ENCODE data around the gene IGLON5.

Gene IGLON5

DNA sequence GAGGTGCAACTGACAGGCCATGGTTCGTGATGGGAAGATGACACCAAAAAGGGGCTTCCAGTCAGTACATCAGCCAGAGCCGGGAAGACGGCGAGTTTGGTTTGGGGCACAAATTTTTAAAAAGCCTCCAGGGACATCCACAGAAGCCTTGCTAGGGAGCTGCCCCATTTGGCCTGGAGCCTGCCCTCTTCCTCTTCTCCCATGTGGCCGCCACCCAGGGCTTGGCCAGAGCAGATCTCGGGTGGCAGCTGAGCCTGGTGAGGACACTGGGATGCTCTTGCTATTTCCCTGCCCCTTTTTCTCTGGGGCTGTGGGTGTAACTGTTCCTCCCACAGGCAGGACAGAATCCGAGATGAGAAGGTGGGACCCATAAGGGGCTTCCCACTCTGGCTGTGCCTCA lies 46.5 kb downstream of the IGLON5 start:
- Histone ChIP-seq H3K9ac (ENCODE audit: low read length) (no peak overlapping the region), H3K4me3 (ENCODE audit: low read length) (no peak overlapping the region), H3K9me3 (ENCODE audit: control insufficient read depth, low read depth, low read length) (no peaks in the 10 kb centered on the region), H3K27me3 (ENCODE audit: control insufficient read depth, insufficient read depth, low read length) (no peaks in the 10 kb centered on the region), H3K27ac (ENCODE audit: low read length) (no peak overlapping the region), H3K36me3 (ENCODE audit: control insufficient read depth, low read depth, low read length) (no peaks in the 10 kb centered on the region), H3K4me1 (ENCODE audit: control insufficient read depth, low read depth, low read length) (peaks cover 11% of the 10 kb centered on the region)

- Histone ChIP-seq H3K4me3 (ENCODE audit: low read length) (no peak overlapping the region), H3K27me3 (ENCODE audit: control insufficient read depth, insufficient read depth, low read length) (no peaks in the 10 kb centered on the region), H3K4me1 (ENCODE audit: control insufficient read depth, low read depth, low read length) (peaks cover 7% of the 10 kb centered on the region), H3K9ac (ENCODE audit: low read length) (no peak overlapping the region), H3K9me3 (ENCODE audit: control insufficient read depth, low read depth, low read length) (no peaks in the 10 kb centered on the region), H3K36me3 (ENCODE audit: control insufficient read depth, low read depth, low read length) (no peaks in the 10 kb centered on the region), H3K27ac (ENCODE audit: low read length) (no peak overlapping the region)
These were observed 47.9 kb downstream of the IGLON5 start for GRCh38 chr19:51359294-51359693.

DNA sequence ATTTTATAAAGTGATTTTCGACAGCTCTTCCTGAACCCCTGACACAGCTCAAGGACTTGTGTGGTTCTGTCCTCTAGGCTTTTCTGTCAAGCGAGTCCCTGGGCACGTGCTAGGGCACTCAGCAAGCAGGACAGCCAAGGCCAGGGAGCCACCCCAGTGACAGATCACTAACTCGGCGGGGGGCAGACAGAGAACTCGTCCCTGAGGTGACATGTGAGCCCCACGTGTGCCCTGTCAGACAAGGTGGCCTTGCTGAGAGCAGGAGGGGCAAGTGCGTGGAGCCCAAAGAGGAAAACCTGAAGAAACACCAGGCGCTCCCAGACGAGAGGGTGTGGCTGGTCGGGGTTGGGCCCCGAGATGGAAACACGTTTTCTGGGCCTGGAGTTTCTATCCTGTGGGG lies 49.8 kb downstream of the IGLON5 start:
- Histone ChIP-seq H3K4me1 (ENCODE audit: control insufficient read depth, low read depth, low read length) (peaks cover 7% of the 10 kb centered on the region), H3K9me3 (ENCODE audit: control insufficient read depth, low read depth, low read length) (no peaks in the 10 kb centered on the region), H3K9ac (ENCODE audit: low read length) (no peak overlapping the region)

GRCh38 chr19:51364200-51365106 lies 53.0 kb downstream of the IGLON5 start:
- H3K27me3 ChIP-seq (ENCODE audit: control insufficient read depth, insufficient read depth, low read length): no peaks in the 10 kb centered on the region
- H3K9ac ChIP-seq (ENCODE audit: low read length): no peak overlapping the region
- H3K4me3 ChIP-seq (ENCODE audit: low read length): no peak overlapping the region
- H3K4me1 ChIP-seq (ENCODE audit: control insufficient read depth, low read depth, low read length): peaks cover 13% of the 10 kb centered on the region
- H3K27ac ChIP-seq (ENCODE audit: low read length): no peak overlapping the region
- no peaks in the 10 kb centered on the region for H3K9me3 ChIP-seq (ENCODE audit: control insufficient read depth, low read depth, low read length)
- H3K36me3 ChIP-seq (ENCODE audit: control insufficient read depth, low read depth, low read length): no peaks in the 10 kb centered on the region

More for the DNA sequence above, 49.8 kb downstream of the IGLON5 start:
- no peak overlapping the region for H3K4me3 ChIP-seq (ENCODE audit: low read length)
- no peaks in the 10 kb centered on the region for H3K27me3 ChIP-seq (ENCODE audit: control insufficient read depth, insufficient read depth, low read length)
- no peaks in the 10 kb centered on the region for H3K36me3 ChIP-seq (ENCODE audit: control insufficient read depth, low read depth, low read length)
- H3K27ac ChIP-seq (ENCODE audit: low read length): no peak overlapping the region

GRCh38 chr19:51365211-51365964 lies 53.9 kb downstream of the IGLON5 start:
- Histone ChIP-seq H3K27ac (ENCODE audit: low read length) (no peak overlapping the region), H3K4me1 (ENCODE audit: control insufficient read depth, low read depth, low read length) (peaks cover 13% of the 10 kb centered on the region), H3K9ac (ENCODE audit: low read length) (peak overlapping the region; percentile 34), H3K36me3 (ENCODE audit: control insufficient read depth, low read depth, low read length) (no peaks in the 10 kb centered on the region), H3K27me3 (ENCODE audit: control insufficient read depth, insufficient read depth, low read length) (no peaks in the 10 kb centered on the region), H3K9me3 (ENCODE audit: control insufficient read depth, low read depth, low read length) (no peaks in the 10 kb centered on the region), H3K4me3 (ENCODE audit: low read length) (peak overlapping the region; percentile 82)

- no peaks in the 10 kb centered on the region for H3K36me3 ChIP-seq (ENCODE audit: control insufficient read depth, low read depth, low read length)
- peaks cover 13% of the 10 kb centered on the region for H3K4me1 ChIP-seq (ENCODE audit: control insufficient read depth, low read depth, low read length)
- no peaks in the 10 kb centered on the region for H3K27me3 ChIP-seq (ENCODE audit: control insufficient read depth, insufficient read depth, low read length)
- peak within 1 kb of the TSS; percentile 69 for H3K9ac ChIP-seq (ENCODE audit: low read length)
- peak within 1 kb of the TSS; percentile 91 for H3K4me3 ChIP-seq (ENCODE audit: low read length)
- no peaks in the 10 kb centered on the region for H3K9me3 ChIP-seq (ENCODE audit: control insufficient read depth, low read depth, low read length)
- peak within 1 kb of the TSS; percentile 19 for H3K27ac ChIP-seq (ENCODE audit: low read length)
These were observed 54.5 kb downstream of the IGLON5 start, which contains the start of gene ETFB for GRCh38 chr19:51365965-51366388. TSS of gene ETFB (minus strand) at chr19:51366388. CDS start at chr19:51366326, 62 bp downstream.

DNA sequence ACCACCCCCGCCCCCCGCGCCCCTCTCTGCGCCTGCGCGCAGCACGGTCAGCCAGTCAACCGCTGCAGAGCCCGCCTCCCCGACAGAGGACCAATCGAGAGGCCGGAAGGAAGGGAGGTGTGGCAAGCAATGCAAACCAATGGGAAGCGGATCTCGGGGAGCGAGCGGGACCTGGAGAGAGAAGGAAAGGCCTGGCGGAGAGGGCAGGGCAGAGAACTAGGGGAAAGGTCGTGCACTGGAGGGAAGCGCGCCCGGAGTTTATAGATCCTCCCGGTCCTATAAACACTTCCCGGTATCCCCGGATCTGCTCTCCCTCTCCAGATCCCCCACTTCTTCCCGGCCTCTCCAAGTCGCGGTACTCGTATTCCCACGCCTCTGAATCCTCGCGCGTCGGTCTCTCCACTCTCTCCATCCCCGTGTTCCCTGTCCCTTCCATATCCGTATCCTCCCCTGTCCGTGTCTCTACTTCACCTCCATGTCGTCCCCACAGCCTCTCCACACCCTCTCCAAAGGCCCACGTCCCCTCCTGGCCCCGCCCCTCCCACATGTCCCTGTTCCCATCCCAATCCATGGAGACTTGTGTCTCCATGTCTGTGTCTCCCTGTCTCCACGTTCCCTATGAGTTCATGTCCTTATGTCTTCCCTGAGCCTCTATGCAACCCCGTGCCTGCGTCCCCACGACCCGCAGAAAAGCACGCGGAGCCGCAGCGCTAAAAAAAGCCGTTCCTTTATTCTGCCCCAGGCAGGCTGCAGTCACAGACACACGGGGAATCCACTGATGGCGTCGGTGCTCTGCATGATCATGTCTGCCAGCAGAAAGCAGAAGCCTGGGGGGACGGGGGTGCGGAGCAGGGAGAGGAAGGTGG lies 55.2 kb downstream of the IGLON5 start:
- Histone ChIP-seq H3K4me3 (ENCODE audit: low read length) (peak overlapping the region; percentile 91), H3K4me1 (ENCODE audit: control insufficient read depth, low read depth, low read length) (peaks cover 13% of the 10 kb centered on the region), H3K27me3 (ENCODE audit: control insufficient read depth, insufficient read depth, low read length) (no peaks in the 10 kb centered on the region), H3K9ac (ENCODE audit: low read length) (peak overlapping the region; percentile 69), H3K9me3 (ENCODE audit: control insufficient read depth, low read depth, low read length) (no peaks in the 10 kb centered on the region), H3K27ac (ENCODE audit: low read length) (peak overlapping the region; percentile 19), H3K36me3 (ENCODE audit: control insufficient read depth, low read depth, low read length) (no peaks in the 10 kb centered on the region)

DNA sequence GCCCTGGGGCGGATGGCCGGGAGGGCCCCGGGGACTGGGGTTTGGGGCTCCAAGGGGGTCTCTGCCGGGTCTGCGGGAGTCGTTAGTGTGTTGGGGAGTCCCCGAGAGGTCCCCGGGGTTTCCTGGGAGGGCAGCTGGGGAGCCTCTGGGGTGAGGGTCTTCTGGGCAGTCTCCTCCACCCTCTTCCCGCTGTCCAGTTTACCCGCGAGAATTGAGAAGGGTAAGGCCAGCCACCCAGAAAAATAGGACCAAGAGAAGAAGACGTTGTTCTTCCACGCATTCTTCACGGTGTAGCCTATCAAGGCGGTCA lies 55.8 kb downstream of the IGLON5 start:
- Histone ChIP-seq H3K36me3 (ENCODE audit: control insufficient read depth, low read depth, low read length) (no peaks in the 10 kb centered on the region), H3K4me3 (ENCODE audit: low read length) (peak overlapping the region; percentile 91), H3K27me3 (ENCODE audit: control insufficient read depth, insufficient read depth, low read length) (no peaks in the 10 kb centered on the region), H3K9ac (ENCODE audit: low read length) (peak overlapping the region; percentile 69), H3K27ac (ENCODE audit: low read length) (no peak overlapping the region), H3K4me1 (ENCODE audit: control insufficient read depth, low read depth, low read length) (peaks cover 13% of the 10 kb centered on the region), H3K9me3 (ENCODE audit: control insufficient read depth, low read depth, low read length) (no peaks in the 10 kb centered on the region)

DNA sequence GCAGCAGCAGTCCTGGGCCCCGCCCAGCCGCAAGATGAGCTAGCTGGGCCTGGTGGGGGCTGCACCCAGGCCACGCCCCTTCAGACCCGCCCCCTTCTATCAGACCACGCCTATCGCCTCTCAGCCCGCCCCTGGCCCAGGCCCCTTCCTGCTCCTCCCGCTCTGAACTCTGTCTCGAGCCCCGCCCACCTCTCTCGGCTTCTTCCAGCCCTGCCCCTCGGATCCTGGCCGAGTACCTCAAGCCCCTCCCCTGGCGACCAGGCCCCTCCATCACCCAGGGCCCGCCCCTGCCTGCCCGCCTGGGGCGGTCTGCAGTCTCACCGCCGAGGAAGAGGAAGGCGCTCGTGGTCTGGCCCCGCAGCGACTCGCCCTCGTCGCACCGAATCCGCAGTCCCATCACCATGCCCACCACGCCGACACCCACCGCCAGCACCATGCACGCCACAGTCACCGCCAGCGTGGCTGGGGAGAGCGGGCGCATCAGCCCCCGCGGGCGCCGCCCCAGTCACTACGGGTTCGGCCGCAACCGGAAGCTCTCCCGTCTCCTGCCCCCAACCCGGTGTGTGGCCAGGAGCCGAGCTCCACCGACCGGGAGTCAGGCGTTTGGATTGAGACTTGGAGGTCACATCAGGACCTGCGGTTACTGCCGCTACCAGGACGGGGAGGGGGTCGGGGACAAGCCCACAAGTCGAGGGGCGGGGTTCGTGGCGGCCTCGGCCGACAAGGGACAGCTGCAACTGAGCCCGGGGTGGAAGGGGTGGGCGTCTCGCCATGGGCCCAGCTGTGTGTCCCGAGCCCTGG lies 56.3 kb downstream of the IGLON5 start:
- Histone ChIP-seq H3K27ac (ENCODE audit: low read length) (peak overlapping the region; percentile 49), H3K36me3 (ENCODE audit: control insufficient read depth, low read depth, low read length) (no peaks in the 10 kb centered on the region), H3K9ac (ENCODE audit: low read length) (peak overlapping the region; percentile 69), H3K9me3 (ENCODE audit: control insufficient read depth, low read depth, low read length) (no peaks in the 10 kb centered on the region), H3K27me3 (ENCODE audit: control insufficient read depth, insufficient read depth, low read length) (no peaks in the 10 kb centered on the region), H3K4me3 (ENCODE audit: low read length) (peak overlapping the region; percentile 91), H3K4me1 (ENCODE audit: control insufficient read depth, low read depth, low read length) (peaks cover 13% of the 10 kb centered on the region)

DNA sequence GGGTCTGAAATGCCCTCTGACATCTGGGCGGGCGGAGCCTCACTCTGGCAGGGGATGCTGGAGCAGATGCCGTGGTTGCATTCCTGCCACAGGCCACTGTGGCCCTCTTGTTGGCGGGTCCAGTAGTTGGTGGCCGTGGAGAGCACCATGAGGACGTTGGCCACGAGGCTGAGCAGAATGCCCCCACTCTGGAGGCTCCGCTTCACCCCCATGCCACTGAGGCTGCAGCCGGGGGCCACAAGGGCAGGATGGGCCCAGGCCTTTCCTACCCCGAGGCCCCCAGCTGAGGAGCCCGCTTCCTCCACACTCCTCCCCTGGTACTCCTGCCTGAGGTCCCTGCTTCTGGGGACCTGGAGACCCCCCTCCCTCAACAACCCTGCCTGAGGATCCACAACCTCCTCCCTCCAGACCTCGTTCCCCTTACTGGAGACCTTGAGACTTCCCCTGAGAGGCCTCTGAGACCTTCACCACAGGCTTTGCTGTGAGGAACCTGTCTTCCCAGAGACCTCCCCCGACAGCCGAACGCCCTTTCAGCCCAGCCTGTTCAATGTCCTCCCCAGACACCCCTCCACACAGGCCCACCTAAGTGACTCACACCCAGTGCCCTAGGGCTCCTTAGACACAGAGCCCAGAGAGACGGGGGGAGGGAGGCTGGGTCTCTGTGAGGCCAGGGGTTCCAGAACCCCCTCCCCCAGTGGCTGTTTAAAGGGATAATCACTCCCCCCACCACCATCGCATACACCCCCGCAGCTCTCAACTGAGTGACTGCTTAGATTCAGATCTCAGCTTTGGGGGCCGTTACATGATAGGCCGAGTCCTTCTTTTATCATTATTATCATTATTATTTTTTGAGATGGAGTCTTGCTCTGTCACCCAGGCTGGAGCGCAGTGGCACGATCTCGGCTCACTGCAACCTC lies 57.2 kb downstream of the IGLON5 start, which contains the start of gene CLDND2:
Gene CLDND2 (minus strand): TSS at position 638 of the 917 bp plus-strand sequence. CDS start 426 bp downstream, at position 212.
- peak within 1 kb of the TSS; percentile 65 for H3K9ac ChIP-seq (ENCODE audit: low read length)
- H3K36me3 ChIP-seq (ENCODE audit: control insufficient read depth, low read depth, low read length): no peaks in the 10 kb centered on the region
- peaks cover 13% of the 10 kb centered on the region for H3K4me1 ChIP-seq (ENCODE audit: control insufficient read depth, low read depth, low read length)
- no peaks in the 10 kb centered on the region for H3K27me3 ChIP-seq (ENCODE audit: control insufficient read depth, insufficient read depth, low read length)
- H3K27ac ChIP-seq (ENCODE audit: low read length): peak within 1 kb of the TSS; percentile 49
- peak within 1 kb of the TSS; percentile 91 for H3K4me3 ChIP-seq (ENCODE audit: low read length)
- H3K9me3 ChIP-seq (ENCODE audit: control insufficient read depth, low read depth, low read length): no peaks in the 10 kb centered on the region
